SK-N-SH (cell line): Measurements from ENCODE around the gene YDJC.

Source experiments
- CHD2 ChIP-seq: fragments of 150-350 bp; IDR thresholded peaks from 2 replicates; pipeline ENCODE4 v1.6.1; 2018; ENCODE audit warnings: low read length; ENCODE audit not compliant: partially characterized antibody
- ELF1 ChIP-seq: IDR thresholded peaks from 2 replicates; pipeline ENCODE4 v1.4.0; 2012
- EP300 ChIP-seq, 2 experiments: IDR thresholded peaks; 2 replicates each; pipeline versions ENCODE4 v1.4.0 to v1.6.1; 2012; ENCODE audit warnings: borderline replicate concordance in 1 of 2, low read depth in 1 of 2, low read length in 1 of 2
- EZH2phosphoT487 ChIP-seq: fragments of 200-600 bp; sonication (generic); IDR thresholded peaks from 2 replicates; pipeline ENCODE4 v1.6.1; 2017; ENCODE audit warnings: low read depth, mixed run types, mild to moderate bottlenecking, antibody characterized with exemption, moderate library complexity, borderline replicate concordance
- FOXM1 ChIP-seq: IDR thresholded peaks from 2 replicates; pipeline ENCODE4 v1.4.0; 2012; ENCODE audit warnings: low read depth, mild to moderate bottlenecking
- JUND ChIP-seq: IDR thresholded peaks from 2 replicates; pipeline ENCODE4 v1.4.0; 2012
- POLR2AphosphoS5 ChIP-seq: IDR thresholded peaks from 2 replicates; pipeline ENCODE4 v1.6.1; 2012; ENCODE audit warnings: low read depth, low read length
- RAD21 ChIP-seq: IDR thresholded peaks from 2 replicates; pipeline ENCODE4 v1.6.1; 2012; ENCODE audit warnings: mild to moderate bottlenecking, low read length
- RCOR1 ChIP-seq: fragments of 150-350 bp; IDR thresholded peaks from 2 replicates; pipeline ENCODE4 v1.6.1; 2017; ENCODE audit warnings: antibody characterized with exemption, low read length
- SIN3A ChIP-seq: IDR thresholded peaks from 2 replicates; pipeline ENCODE4 v1.6.1; 2012; ENCODE audit warnings: low read depth, mild to moderate bottlenecking, low read length, moderate library complexity, borderline replicate concordance
- TAF1 ChIP-seq: IDR thresholded peaks from 2 replicates; pipeline ENCODE4 v1.6.1; 2012; ENCODE audit warnings: low read depth, mild to moderate bottlenecking, low read length, moderate library complexity, borderline replicate concordance
- TF ChIP-seq, protein P1 (sequence below): fragments of 200-600 bp; sonication (generic); IDR thresholded peaks from 2 replicates; pipeline ENCODE4 v1.6.1; 2017; ENCODE audit warnings: antibody characterized with exemption, mild to moderate bottlenecking, moderate library complexity
- TF ChIP-seq, protein P2 (sequence below): IDR thresholded peaks from 2 replicates; pipeline ENCODE4; 2012
- TF ChIP-seq, protein P3 (sequence below): fragments of 150-350 bp; IDR thresholded peaks from 2 replicates; pipeline ENCODE4 v1.6.1; 2017; ENCODE audit warnings: antibody characterized with exemption, low read length, low read depth, borderline replicate concordance

DNA sequence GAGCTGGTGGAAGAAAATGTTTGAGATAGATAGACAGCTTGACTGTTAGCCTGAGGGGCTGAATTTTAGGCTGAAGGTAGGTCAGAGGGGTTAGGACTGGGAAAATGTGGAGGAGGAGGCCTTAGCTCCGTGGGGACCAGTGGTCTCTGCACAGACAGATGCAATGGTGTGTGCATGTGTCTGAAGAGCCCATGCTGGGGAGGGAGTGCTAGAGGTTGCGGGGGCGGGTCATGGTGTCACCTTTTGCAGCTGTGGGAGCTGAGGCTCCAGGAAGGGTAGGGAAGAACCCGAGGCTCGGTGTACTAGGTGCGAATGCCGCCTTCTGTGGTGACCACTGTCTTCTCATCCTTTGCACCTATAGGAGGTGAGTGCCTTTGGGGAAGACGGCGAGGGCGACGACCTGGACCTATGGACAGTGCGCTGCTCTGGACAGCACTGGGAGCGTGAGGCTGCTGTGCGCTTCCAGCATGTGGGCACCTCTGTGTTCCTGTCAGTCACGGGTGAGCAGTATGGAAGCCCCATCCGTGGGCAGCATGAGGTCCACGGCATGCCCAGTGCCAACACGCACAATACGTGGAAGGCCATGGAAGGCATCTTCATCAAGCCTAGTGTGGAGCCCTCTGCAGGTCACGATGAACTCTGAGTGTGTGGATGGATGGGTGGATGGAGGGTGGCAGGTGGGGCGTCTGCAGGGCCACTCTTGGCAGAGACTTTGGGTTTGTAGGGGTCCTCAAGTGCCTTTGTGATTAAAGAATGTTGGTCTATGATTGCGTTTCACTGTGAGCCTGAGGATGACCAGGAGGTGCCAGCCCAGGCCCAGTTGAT lies 13.9 kb upstream of the YDJC start:
- TF ChIP-seq EZH2phosphoT487 (no peak), RCOR1 (no peak), EP300 (IDR thresholded peaks at IDR 0.05; ENCODE audit: borderline replicate concordance in 1 of 2, low read depth in 1 of 2, low read length in 1 of 2) (no peak), SIN3A (no peak), FOXM1 (no peak), CHD2 (no peak), POLR2AphosphoS5 (no peak), TAF1 (no peak), RAD21 (no peak), ELF1 (no peak), JUND (no peak)
- TF ChIP-seq, protein P1, sequence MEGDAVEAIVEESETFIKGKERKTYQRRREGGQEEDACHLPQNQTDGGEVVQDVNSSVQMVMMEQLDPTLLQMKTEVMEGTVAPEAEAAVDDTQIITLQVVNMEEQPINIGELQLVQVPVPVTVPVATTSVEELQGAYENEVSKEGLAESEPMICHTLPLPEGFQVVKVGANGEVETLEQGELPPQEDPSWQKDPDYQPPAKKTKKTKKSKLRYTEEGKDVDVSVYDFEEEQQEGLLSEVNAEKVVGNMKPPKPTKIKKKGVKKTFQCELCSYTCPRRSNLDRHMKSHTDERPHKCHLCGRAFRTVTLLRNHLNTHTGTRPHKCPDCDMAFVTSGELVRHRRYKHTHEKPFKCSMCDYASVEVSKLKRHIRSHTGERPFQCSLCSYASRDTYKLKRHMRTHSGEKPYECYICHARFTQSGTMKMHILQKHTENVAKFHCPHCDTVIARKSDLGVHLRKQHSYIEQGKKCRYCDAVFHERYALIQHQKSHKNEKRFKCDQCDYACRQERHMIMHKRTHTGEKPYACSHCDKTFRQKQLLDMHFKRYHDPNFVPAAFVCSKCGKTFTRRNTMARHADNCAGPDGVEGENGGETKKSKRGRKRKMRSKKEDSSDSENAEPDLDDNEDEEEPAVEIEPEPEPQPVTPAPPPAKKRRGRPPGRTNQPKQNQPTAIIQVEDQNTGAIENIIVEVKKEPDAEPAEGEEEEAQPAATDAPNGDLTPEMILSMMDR: peak; percentile 19; the same call in 1 of the 2 replicates
- TF ChIP-seq, protein P2, sequence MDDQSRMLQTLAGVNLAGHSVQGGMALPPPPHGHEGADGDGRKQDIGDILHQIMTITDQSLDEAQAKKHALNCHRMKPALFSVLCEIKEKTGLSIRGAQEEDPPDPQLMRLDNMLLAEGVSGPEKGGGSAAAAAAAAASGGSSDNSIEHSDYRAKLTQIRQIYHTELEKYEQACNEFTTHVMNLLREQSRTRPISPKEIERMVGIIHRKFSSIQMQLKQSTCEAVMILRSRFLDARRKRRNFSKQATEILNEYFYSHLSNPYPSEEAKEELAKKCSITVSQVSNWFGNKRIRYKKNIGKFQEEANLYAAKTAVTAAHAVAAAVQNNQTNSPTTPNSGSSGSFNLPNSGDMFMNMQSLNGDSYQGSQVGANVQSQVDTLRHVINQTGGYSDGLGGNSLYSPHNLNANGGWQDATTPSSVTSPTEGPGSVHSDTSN: no peak
- TF ChIP-seq, protein P3, sequence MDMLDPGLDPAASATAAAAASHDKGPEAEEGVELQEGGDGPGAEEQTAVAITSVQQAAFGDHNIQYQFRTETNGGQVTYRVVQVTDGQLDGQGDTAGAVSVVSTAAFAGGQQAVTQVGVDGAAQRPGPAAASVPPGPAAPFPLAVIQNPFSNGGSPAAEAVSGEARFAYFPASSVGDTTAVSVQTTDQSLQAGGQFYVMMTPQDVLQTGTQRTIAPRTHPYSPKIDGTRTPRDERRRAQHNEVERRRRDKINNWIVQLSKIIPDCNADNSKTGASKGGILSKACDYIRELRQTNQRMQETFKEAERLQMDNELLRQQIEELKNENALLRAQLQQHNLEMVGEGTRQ: no peak
